K562 (cell line): ENCODE results near the gene THEMIS.

Experiments used
- CREB1 ChIP-seq, 2 experiments: sonication (generic) in 1 of 2; formaldehyde crosslinking in 1 of 2; IDR thresholded peaks; 2 replicates each; pipeline versions ENCODE4 v1.6.1 to v1.8.0; 2012 to 2022; ENCODE audit warnings: inconsistent platforms in 1 of 2, mild to moderate bottlenecking in 1 of 2, missing genetic modification reagents in 1 of 2, moderate library complexity in 1 of 2
- ELK3 ChIP-seq: fragments of 450-650 bp; formaldehyde crosslinking; IDR thresholded peaks from 2 replicates; pipeline ENCODE4 v1.4.0; 2020; ENCODE audit warnings: mild to moderate bottlenecking
- EZH2 ChIP-seq: IDR thresholded peaks from 2 replicates; pipeline ENCODE4 v1.6.1; 2012; ENCODE audit warnings: low read depth, mild to moderate bottlenecking, inconsistent platforms, low read length, borderline replicate concordance
- KAT8 ChIP-seq: fragments of 450-650 bp; IDR thresholded peaks from 2 replicates; pipeline ENCODE4 v1.6.1; 2016; ENCODE audit warnings: low read depth, mild to moderate bottlenecking
- NR2C2 ChIP-seq, 2 experiments: fragments of 200-800 bp in 1 of 2; sonication (Bioruptor generic) in 1 of 2; sonication (generic) in 1 of 2; formaldehyde crosslinking in 1 of 2; IDR thresholded peaks; 2 replicates each; pipeline versions ENCODE4 v1.6.1 to v1.8.0; 2016 to 2022; ENCODE audit warnings: mild to moderate bottlenecking in 1 of 2, missing compliant biosample characterization in 1 of 2, missing genetic modification characterization in 1 of 2, missing genetic modification reagents in 1 of 2
- RNF2 ChIP-seq: sonication (generic); IDR thresholded peaks from 2 replicates; pipeline ENCODE4 v1.6.1; 2016
- SAFB2 ChIP-seq: fragments of 200-400 bp; formaldehyde crosslinking; IDR thresholded peaks from 2 replicates; pipeline ENCODE4 v1.6.1; 2018; ENCODE audit warnings: borderline replicate concordance, low read length, low read depth, moderate library complexity; ENCODE audit not compliant: severe bottlenecking
- SNIP1 ChIP-seq: fragments of 450-650 bp; IDR thresholded peaks from 2 replicates; pipeline ENCODE4 v1.7.1; 2017; ENCODE audit warnings: low read depth, mild to moderate bottlenecking
- SREBF2 ChIP-seq: sonication (generic); formaldehyde crosslinking; IDR thresholded peaks from 2 replicates; pipeline ENCODE4 v1.4.0; 2020; ENCODE audit warnings: mild to moderate bottlenecking, missing genetic modification reagents
- USF2 ChIP-seq: sonication (generic); formaldehyde crosslinking; IDR thresholded peaks from 2 replicates; pipeline ENCODE4 v1.5.0; 2020; ENCODE audit warnings: missing genetic modification reagents
- ZNF354B ChIP-seq: fragments of 250-450 bp; sonication (Bioruptor Pico); IDR thresholded peaks from 2 replicates; pipeline ENCODE4 v1.4.0; 2020
- TF ChIP-seq, protein P1 (sequence below), 2 experiments: IDR thresholded peaks; 2 replicates each; pipeline ENCODE4 v1.6.1; 2011; ENCODE audit warnings: borderline replicate concordance in 1 of 2, control low read depth in 1 of 2, low read depth in 1 of 2, low read length in 1 of 2, mild to moderate bottlenecking in 1 of 2, mixed read lengths in 1 of 2, moderate library complexity in 1 of 2; ENCODE audit not compliant: insufficient read depth in 1 of 2, insufficient read length in 1 of 2, poor library complexity in 1 of 2, severe bottlenecking in 1 of 2; ENCODE audit errors: extremely low read depth in 1 of 2
- TF ChIP-seq, protein P2 (sequence below), 3 experiments: IDR thresholded peaks in 2 of 3; conservative IDR thresholded peaks in 1 of 3; 2 replicates each; pipeline ENCODE4 v1.5.1; 2011 to 2012; ENCODE audit warnings: low read length in 3 of 3, mild to moderate bottlenecking in 3 of 3, control low read depth in 2 of 3, improper control_type of control experiment in 1 of 3, inconsistent platforms in 1 of 3, low read depth in 1 of 3, mixed read lengths in 1 of 3, moderate library complexity in 1 of 3; ENCODE audit not compliant: insufficient read depth in 2 of 3

DNA sequence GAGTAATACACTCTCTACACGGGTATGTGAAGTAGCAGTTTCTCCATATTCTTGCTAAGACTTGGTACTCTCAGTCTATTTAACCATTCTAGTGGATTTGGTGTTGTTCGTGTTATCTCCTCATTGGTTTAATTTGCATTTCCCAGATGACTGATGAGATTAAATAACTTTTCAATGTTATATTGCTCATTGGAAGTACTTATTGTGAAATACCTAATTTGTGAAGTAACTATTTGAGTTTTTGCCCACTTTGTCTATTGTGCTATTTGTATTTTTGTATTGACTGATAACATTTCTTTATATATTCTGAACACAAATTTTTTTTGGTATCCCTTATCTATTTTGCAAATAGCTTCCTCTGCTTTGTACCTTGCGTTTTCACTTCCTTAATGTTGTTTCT lies 167.9 kb downstream of the THEMIS start:
- TF ChIP-seq, protein P1, sequence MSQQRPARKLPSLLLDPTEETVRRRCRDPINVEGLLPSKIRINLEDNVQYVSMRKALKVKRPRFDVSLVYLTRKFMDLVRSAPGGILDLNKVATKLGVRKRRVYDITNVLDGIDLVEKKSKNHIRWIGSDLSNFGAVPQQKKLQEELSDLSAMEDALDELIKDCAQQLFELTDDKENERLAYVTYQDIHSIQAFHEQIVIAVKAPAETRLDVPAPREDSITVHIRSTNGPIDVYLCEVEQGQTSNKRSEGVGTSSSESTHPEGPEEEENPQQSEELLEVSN (IDR thresholded peaks at IDR 0.05; ENCODE audit: borderline replicate concordance in 1 of 2, extremely low read depth in 1 of 2, insufficient read depth in 1 of 2, insufficient read length in 1 of 2, low read depth in 1 of 2, low read length in 1 of 2, poor library complexity in 1 of 2, severe bottlenecking in 1 of 2): no peak
- TF ChIP-seq SNIP1: no peak
- no peak for TF ChIP-seq SREBF2 (CRISPR knock-in tag)
- TF ChIP-seq, protein P2, sequence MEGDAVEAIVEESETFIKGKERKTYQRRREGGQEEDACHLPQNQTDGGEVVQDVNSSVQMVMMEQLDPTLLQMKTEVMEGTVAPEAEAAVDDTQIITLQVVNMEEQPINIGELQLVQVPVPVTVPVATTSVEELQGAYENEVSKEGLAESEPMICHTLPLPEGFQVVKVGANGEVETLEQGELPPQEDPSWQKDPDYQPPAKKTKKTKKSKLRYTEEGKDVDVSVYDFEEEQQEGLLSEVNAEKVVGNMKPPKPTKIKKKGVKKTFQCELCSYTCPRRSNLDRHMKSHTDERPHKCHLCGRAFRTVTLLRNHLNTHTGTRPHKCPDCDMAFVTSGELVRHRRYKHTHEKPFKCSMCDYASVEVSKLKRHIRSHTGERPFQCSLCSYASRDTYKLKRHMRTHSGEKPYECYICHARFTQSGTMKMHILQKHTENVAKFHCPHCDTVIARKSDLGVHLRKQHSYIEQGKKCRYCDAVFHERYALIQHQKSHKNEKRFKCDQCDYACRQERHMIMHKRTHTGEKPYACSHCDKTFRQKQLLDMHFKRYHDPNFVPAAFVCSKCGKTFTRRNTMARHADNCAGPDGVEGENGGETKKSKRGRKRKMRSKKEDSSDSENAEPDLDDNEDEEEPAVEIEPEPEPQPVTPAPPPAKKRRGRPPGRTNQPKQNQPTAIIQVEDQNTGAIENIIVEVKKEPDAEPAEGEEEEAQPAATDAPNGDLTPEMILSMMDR (IDR thresholded peaks at IDR 0.05 in 2 of 3, conservative IDR thresholded peaks at IDR 0.05 in 1 of 3; ENCODE audit: insufficient read depth in 2 of 3, low read depth in 1 of 3, low read length in 3 of 3): no peak
- no peak for TF ChIP-seq KAT8
- no peak for TF ChIP-seq NR2C2 (CRISPR knock-in tag; IDR thresholded peaks at IDR 0.05)
- TF ChIP-seq NR2C2 (tag; IDR thresholded peaks at IDR 0.05): no peak
- TF ChIP-seq CREB1 (IDR thresholded peaks at IDR 0.05): no peak
- TF ChIP-seq CREB1 (CRISPR knock-in tag; IDR thresholded peaks at IDR 0.05): no peak
- TF ChIP-seq RNF2: no peak
- TF ChIP-seq ZNF354B (CRISPR knock-in tag): no peak
- TF ChIP-seq ELK3 (CRISPR knock-in tag): no peak
- TF ChIP-seq EZH2: no peak
- no peak for TF ChIP-seq USF2 (CRISPR knock-in tag)
- no peak for TF ChIP-seq SAFB2
